ENCODE results near the gene MAN2B1. TPM values are rescaled to one million over a fixed set of nuclear protein-coding genes. Genes with fewer than 3 reads are reported as not detected.

MAN2B1 gene
- total RNA-seq, 1 donor from 2014 or later, result 120 TPM

DNA sequence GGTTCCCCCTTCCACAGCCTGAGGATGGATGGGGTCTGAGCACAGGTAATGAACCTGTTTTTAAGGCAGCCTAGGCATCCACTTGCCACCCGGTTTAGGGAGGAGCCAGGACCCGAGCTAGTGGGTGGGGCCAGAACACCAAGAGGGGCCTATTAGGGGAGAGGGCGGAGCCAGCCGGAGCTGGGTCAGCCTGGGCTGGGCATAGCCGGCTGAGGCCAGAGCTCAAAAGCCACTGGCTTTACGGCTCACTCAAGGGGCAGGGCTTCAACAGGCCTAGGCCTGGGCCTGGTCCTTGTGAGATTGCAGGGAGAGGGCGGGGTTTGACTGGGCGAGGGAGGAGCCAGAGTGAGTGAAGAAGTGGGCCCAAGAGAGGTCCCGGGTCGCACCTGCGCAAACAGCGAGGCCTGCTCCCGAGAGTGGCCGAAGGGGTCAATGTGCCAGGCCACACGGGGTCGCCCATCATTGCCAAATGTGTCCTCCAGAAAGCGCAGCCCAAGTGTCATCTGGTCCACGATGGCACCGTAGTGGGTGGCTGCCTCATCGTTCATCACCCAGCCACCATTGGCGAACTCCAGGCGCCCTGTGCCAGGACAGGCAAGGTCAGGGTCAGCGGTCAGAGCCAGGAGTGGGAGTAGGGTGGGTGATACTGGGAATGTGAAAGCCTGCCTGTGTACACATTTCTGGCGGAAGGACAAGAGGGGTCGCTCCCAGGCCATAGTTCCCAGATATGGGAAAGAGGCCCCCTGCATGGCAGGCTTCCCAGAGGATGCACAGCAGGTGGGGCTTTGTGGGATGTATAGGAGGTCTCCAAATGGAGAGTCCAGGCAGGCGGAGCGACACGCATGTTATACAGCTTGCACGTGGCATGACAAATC is 1.9 kb downstream of the MAN2B1 start:
- no peak for TF ChIP-seq CTCF (IDR thresholded peaks at IDR 0.05)
- H3K4me3 Mint-ChIP-seq (ENCODE audit: unreplicated experiment), result peak overlapping the region; percentile 18

DNA sequence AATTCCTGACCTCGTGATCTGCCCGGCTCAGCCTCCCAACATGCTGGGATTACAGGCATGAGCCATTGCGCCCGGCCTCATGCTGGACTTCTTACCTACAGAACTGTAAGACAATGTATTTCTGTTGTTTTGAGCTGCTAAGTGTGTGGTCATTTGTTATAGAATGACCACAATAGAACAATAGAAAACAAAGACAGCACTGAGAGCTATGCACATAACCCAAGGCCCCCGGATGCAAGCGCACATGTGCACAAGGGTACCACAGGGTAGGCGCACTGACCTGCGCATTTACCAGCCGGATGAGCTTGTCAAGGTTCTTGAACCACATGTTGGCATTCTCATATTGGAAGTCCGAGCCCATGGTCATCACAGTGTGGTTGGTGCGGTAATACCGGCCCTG is 5.6 kb downstream of the MAN2B1 start:
- DNase-seq (ENCODE audit: extremely low spot score, unreplicated experiment), result no peak
- Mint-ChIP-seq H3K36me3 (ENCODE audit: unreplicated experiment) (peaks cover 13% of the 10 kb centered on the region), H3K27me3 (ENCODE audit: unreplicated experiment) (no peaks in the 10 kb centered on the region), H3K4me3 (ENCODE audit: unreplicated experiment) (no peak overlapping the region), H3K4me1 (ENCODE audit: unreplicated experiment) (peaks cover 3% of the 10 kb centered on the region), H3K9me3 (ENCODE audit: unreplicated experiment) (no peaks in the 10 kb centered on the region), H3K27ac (ENCODE audit: unreplicated experiment) (no peak overlapping the region)
- TF ChIP-seq CTCF (IDR thresholded peaks at IDR 0.05), result no peak

More for the DNA sequence above, 1.9 kb downstream of the MAN2B1 start:
- Mint-ChIP-seq H3K27me3 (ENCODE audit: unreplicated experiment) (no peaks in the 10 kb centered on the region), H3K9me3 (ENCODE audit: unreplicated experiment) (no peaks in the 10 kb centered on the region), H3K4me1 (ENCODE audit: unreplicated experiment) (peaks cover 26% of the 10 kb centered on the region), H3K27ac (ENCODE audit: unreplicated experiment) (no peak overlapping the region), H3K36me3 (ENCODE audit: unreplicated experiment) (peaks cover 7% of the 10 kb centered on the region)
- DNase-seq (ENCODE audit: extremely low spot score, unreplicated experiment), result no peak

DNA sequence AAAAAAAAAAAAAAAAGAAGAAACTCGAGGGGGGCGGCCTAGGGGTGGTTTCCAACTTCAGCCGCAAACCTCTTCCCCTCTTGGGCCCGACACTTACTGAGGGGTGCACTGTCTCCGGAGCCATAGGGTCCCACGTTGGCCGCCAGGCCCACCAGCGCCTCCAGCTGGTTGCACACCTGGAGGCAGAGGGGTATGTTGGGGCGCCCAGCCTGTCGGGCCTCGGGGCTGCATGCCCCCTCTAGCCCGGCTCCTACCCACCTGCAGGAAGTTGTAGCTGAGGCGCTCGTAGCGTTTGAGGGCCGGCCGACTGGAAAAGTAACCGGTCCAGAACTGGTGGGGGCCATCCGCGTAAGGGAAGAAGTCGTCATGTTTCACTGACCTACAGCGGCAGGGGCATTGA is 8.6 kb downstream of the MAN2B1 start:
- Mint-ChIP-seq H3K9me3 (ENCODE audit: unreplicated experiment) (no peaks in the 10 kb centered on the region), H3K4me3 (ENCODE audit: unreplicated experiment) (no peak overlapping the region), H3K4me1 (ENCODE audit: unreplicated experiment) (no peaks in the 10 kb centered on the region), H3K27me3 (ENCODE audit: unreplicated experiment) (no peaks in the 10 kb centered on the region), H3K36me3 (ENCODE audit: unreplicated experiment) (peaks cover 23% of the 10 kb centered on the region), H3K27ac (ENCODE audit: unreplicated experiment) (no peak overlapping the region)
- DNase-seq (ENCODE audit: extremely low spot score, unreplicated experiment), result no peak
- no peak for TF ChIP-seq CTCF (IDR thresholded peaks at IDR 0.05)

DNA sequence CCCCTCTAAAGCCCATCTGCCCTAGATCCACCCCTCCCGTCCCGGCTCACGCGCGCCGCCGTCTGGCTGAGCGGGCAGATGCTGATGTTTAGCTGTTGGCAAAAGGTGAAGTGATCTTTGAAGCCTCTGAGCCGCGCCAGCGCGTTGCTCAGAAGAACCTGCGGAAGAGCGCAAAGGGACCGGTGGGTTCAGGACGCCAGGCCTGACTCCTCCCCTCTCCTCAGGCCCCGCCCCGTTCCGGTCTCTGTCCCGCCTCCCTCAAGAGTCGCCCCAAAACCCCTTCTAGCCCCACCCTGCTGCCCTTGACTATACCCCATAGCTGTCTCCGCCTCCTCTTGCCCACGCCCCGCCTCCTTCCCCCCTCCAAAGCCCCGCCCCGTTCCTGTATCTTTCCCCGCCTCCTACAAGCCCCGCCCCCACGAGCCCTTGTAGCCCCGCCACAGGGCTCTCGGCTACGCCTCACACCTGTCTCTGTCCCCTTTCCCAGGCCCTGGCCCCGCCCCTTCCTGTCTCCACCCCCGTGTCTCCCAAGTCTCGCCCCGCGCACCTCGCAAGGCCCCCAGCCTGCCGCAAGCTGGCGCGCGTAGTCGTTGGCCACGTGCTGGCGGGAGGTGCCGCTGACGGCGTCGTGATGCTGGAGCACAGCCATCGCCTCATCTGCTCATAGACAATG is 9.5 kb downstream of the MAN2B1 start:
- no peaks in the 10 kb centered on the region for H3K27me3 Mint-ChIP-seq (ENCODE audit: unreplicated experiment)
- no peaks in the 10 kb centered on the region for H3K4me1 Mint-ChIP-seq (ENCODE audit: unreplicated experiment)
- H3K4me3 Mint-ChIP-seq (ENCODE audit: unreplicated experiment), result no peak overlapping the region
- no peak overlapping the region for H3K27ac Mint-ChIP-seq (ENCODE audit: unreplicated experiment)
- H3K9me3 Mint-ChIP-seq (ENCODE audit: unreplicated experiment), result no peaks in the 10 kb centered on the region
- DNase-seq (ENCODE audit: extremely low spot score, unreplicated experiment), result no peak
- no peak for TF ChIP-seq CTCF (IDR thresholded peaks at IDR 0.05)
- peaks cover 22% of the 10 kb centered on the region for H3K36me3 Mint-ChIP-seq (ENCODE audit: unreplicated experiment)

DNA sequence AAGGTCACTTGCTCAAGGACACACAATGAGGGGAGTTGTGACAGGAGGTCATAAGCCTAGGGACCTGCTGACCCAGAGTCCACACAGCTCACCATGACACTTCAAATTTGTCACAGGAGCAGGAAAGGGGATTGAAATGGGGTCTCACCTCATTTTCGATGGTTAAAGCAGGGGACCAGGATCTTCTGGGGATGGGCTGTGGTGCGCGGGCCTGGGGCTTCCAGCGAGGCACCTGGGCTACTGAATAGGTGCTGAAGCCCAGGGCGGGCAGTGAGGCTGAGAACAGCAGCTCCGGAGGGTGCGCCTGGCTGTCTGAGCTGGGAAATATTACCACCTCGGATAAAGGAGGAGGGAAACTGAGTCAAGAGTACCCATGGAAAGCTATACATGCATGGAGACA is 11.0 kb downstream of the MAN2B1 start:
- Mint-ChIP-seq H3K36me3 (ENCODE audit: unreplicated experiment) (peaks cover 31% of the 10 kb centered on the region), H3K4me3 (ENCODE audit: unreplicated experiment) (no peak overlapping the region), H3K4me1 (ENCODE audit: unreplicated experiment) (no peaks in the 10 kb centered on the region), H3K27me3 (ENCODE audit: unreplicated experiment) (no peaks in the 10 kb centered on the region), H3K27ac (ENCODE audit: unreplicated experiment) (no peak overlapping the region), H3K9me3 (ENCODE audit: unreplicated experiment) (no peaks in the 10 kb centered on the region)
- DNase-seq (ENCODE audit: extremely low spot score, unreplicated experiment), result no peak
- TF ChIP-seq CTCF (IDR thresholded peaks at IDR 0.05), result no peak
